Neural progenitor cell (in vitro differentiated cells): ENCODE data around the gene RRBP1. TPM values are rescaled to one million over a fixed set of nuclear protein-coding genes. Genes with fewer than 3 reads are reported as not detected.

Experiments
- DNase-seq: peaks from one replicate; pipeline ENCODE4 v3.0.0-alpha.2; 2016; ENCODE audit warnings: low spot score
- H2AFZ ChIP-seq: fragments of 200-600 bp; sonication (generic); replicated peaks from 2 replicates; pipeline ENCODE4 v1.6.1; 2016; ENCODE audit warnings: antibody characterized with exemption
- H3F3A ChIP-seq: fragments of 200-600 bp; sonication (generic); 2 replicates; pipeline ENCODE4 v1.6.1; 2016; ENCODE audit warnings: antibody characterized with exemption, low read depth
- H3K27ac ChIP-seq: fragments of 200-600 bp; sonication (generic); 2 replicates; pipeline ENCODE4 v1.5.1; 2016; ENCODE audit warnings: mild to moderate bottlenecking
- H3K27me3 ChIP-seq: fragments of 200-600 bp; sonication (generic); 2 replicates; pipeline ENCODE4 v1.6.1; 2016; ENCODE audit warnings: mild to moderate bottlenecking, moderate library complexity
- H3K36me3 ChIP-seq: fragments of 200-600 bp; sonication (generic); 2 replicates; pipeline ENCODE4 v1.5.1; 2016
- H3K4me1 ChIP-seq: fragments of 200-600 bp; sonication (generic); 2 replicates; pipeline ENCODE4 v1.6.1; 2016; ENCODE audit warnings: mixed run types
- H3K4me2 ChIP-seq: fragments of 200-600 bp; sonication (generic); 2 replicates; pipeline ENCODE4 v1.6.1; 2016
- H3K4me3 ChIP-seq: fragments of 200-600 bp; sonication (generic); 2 replicates; pipeline ENCODE4 v1.5.1; 2016
- H3K79me2 ChIP-seq: fragments of 200-600 bp; sonication (generic); 2 replicates; pipeline ENCODE4 v1.6.1; 2016; ENCODE audit warnings: low read depth
- H3K9ac ChIP-seq: fragments of 200-600 bp; sonication (generic); 2 replicates; pipeline ENCODE4 v1.6.1; 2016
- H3K9me3 ChIP-seq: fragments of 200-600 bp; sonication (generic); 2 replicates; pipeline ENCODE4 v1.5.1; 2016; ENCODE audit warnings: low read depth
- H4K20me1 ChIP-seq: fragments of 200-600 bp; sonication (generic); 2 replicates; pipeline ENCODE4 v1.6.1; 2016; ENCODE audit warnings: low read depth
- H3K27ac Mint-ChIP-seq: 3 replicates; pipeline ENCODE4 v1.8.0; 2021; ENCODE audit warnings: mixed read lengths
- H3K27me3 Mint-ChIP-seq: 2 replicates; pipeline ENCODE4 v1.8.0; 2022; ENCODE audit warnings: low read depth, mild to moderate bottlenecking, inconsistent platforms, moderate library complexity, mixed read lengths; ENCODE audit not compliant: insufficient read depth
- H3K36me3 Mint-ChIP-seq: 3 replicates; pipeline ENCODE4 v1.8.0; 2021; ENCODE audit warnings: mixed read lengths
- H3K4me1 Mint-ChIP-seq: 3 replicates; pipeline ENCODE4 v1.8.0; 2021; ENCODE audit warnings: mixed read lengths
- H3K4me3 Mint-ChIP-seq: 3 replicates; pipeline ENCODE4 v1.8.0; 2021; ENCODE audit warnings: mild to moderate bottlenecking, moderate library complexity, mixed read lengths
- H3K9me3 Mint-ChIP-seq: 3 replicates; pipeline ENCODE4 v1.8.0; 2020; ENCODE audit warnings: mixed read lengths
- CTCF ChIP-seq: fragments of 200-600 bp; sonication (generic); IDR thresholded peaks from 2 replicates; pipeline ENCODE4 v1.5.1; 2017; ENCODE audit warnings: antibody characterized with exemption, mild to moderate bottlenecking
- EZH2 ChIP-seq: fragments of 200-600 bp; sonication (generic); IDR thresholded peaks from 2 replicates; pipeline ENCODE4 v1.6.1; 2017; ENCODE audit warnings: antibody characterized with exemption, mild to moderate bottlenecking, moderate library complexity
- EZH2phosphoT487 ChIP-seq: fragments of 200-600 bp; sonication (generic); IDR thresholded peaks from 2 replicates; pipeline ENCODE4 v1.6.1; 2017; ENCODE audit warnings: antibody characterized with exemption
- total RNA-seq: library from RNA; depleted of rRNA; stranded (reverse); fragments of >200 nt; gene quantifications from 2 replicates; pipeline ENCODE4 v1.2.3, GENCODE V29; 2015; ENCODE audit warnings: low replicate concordance

Gene RRBP1
- total RNA-seq, 1 donor from 2014 or later: 18.2 TPM

GRCh38 chr20:17617868-17618672 is 64.0 kb downstream of the RRBP1 start:
- no peak overlapping the region for H3K9ac ChIP-seq
- Mint-ChIP-seq H3K4me3 (no peak overlapping the region), H3K36me3 (peaks cover 2% of the 10 kb centered on the region), H3K4me1 (peaks cover 3% of the 10 kb centered on the region), H3K9me3 (no peaks in the 10 kb centered on the region), H3K27me3 (peaks cover 7% of the 10 kb centered on the region), H3K27ac (no peak overlapping the region)
- TF ChIP-seq CTCF (no peak), EZH2phosphoT487 (no peak), EZH2 (no peak)
- H4K20me1 ChIP-seq: peaks cover 23% of the 10 kb centered on the region
- no peaks in the 10 kb centered on the region for H3K9me3 ChIP-seq
- no peak overlapping the region for H3K27ac ChIP-seq
- no peaks in the 10 kb centered on the region for H3F3A ChIP-seq
- H3K4me2 ChIP-seq: no peak overlapping the region
- no peak overlapping the region for H3K4me3 ChIP-seq
- H3K36me3 ChIP-seq: no peaks in the 10 kb centered on the region
- H3K4me1 ChIP-seq: no peaks in the 10 kb centered on the region
- no peak overlapping the region for H2AFZ ChIP-seq
- no peaks in the 10 kb centered on the region for H3K27me3 ChIP-seq
- H3K79me2 ChIP-seq: no peaks in the 10 kb centered on the region
- no peak for DNase-seq

- no peaks in the 10 kb centered on the region for H3K79me2 ChIP-seq
- no peak overlapping the region for H3K27ac ChIP-seq
- H3K27ac Mint-ChIP-seq: no peak overlapping the region
- peaks cover 2% of the 10 kb centered on the region for H3K36me3 Mint-ChIP-seq
- peaks cover 9% of the 10 kb centered on the region for H3K27me3 Mint-ChIP-seq
- no peaks in the 10 kb centered on the region for H3K4me1 ChIP-seq
- no peaks in the 10 kb centered on the region for H3K27me3 ChIP-seq
- no peak overlapping the region for H3K4me3 Mint-ChIP-seq
- H3K9me3 ChIP-seq: no peaks in the 10 kb centered on the region
- no peaks in the 10 kb centered on the region for H3K9me3 Mint-ChIP-seq
- H3K4me3 ChIP-seq: no peak overlapping the region
- peak; percentile 75 for DNase-seq
- no peaks in the 10 kb centered on the region for H3F3A ChIP-seq
- peaks cover 31% of the 10 kb centered on the region for H4K20me1 ChIP-seq
- no peak overlapping the region for H3K9ac ChIP-seq
- peaks cover 8% of the 10 kb centered on the region for H3K4me1 Mint-ChIP-seq
- TF ChIP-seq EZH2 (no peak), CTCF (peak; percentile 85)
- H2AFZ ChIP-seq: no peak overlapping the region
- H3K36me3 ChIP-seq: no peaks in the 10 kb centered on the region
- no peak overlapping the region for H3K4me2 ChIP-seq
Observed at GRCh38 chr20:17617212-17617867, 64.7 kb downstream of the RRBP1 start.

GRCh38 chr20:17616480-17617211 is 65.4 kb downstream of the RRBP1 start:
- no peaks in the 10 kb centered on the region for H3K9me3 ChIP-seq
- Mint-ChIP-seq H3K27ac (no peak overlapping the region), H3K9me3 (no peaks in the 10 kb centered on the region), H3K4me3 (no peak overlapping the region), H3K36me3 (peaks cover 2% of the 10 kb centered on the region), H3K27me3 (peaks cover 7% of the 10 kb centered on the region), H3K4me1 (peaks cover 10% of the 10 kb centered on the region)
- H4K20me1 ChIP-seq: peaks cover 35% of the 10 kb centered on the region
- TF ChIP-seq EZH2 (no peak), CTCF (no peak), EZH2phosphoT487 (no peak)
- no peak overlapping the region for H2AFZ ChIP-seq
- no peaks in the 10 kb centered on the region for H3K4me1 ChIP-seq
- H3K36me3 ChIP-seq: no peaks in the 10 kb centered on the region
- H3K4me2 ChIP-seq: no peak overlapping the region
- DNase-seq: no peak
- H3K9ac ChIP-seq: no peak overlapping the region
- H3F3A ChIP-seq: no peaks in the 10 kb centered on the region
- no peak overlapping the region for H3K27ac ChIP-seq
- no peaks in the 10 kb centered on the region for H3K79me2 ChIP-seq
- H3K4me3 ChIP-seq: no peak overlapping the region
- H3K27me3 ChIP-seq: no peaks in the 10 kb centered on the region
